Fibroblast of villous mesenchyme (primary cell): ENCODE measurements around the gene PRDM12. TPM values are rescaled to one million over a fixed set of nuclear protein-coding genes. Genes with fewer than 3 reads are reported as not detected.

Experiments used
- DNase-seq: peaks from one replicate; pipeline ENCODE4 v3.0.0-alpha.2; 2010; ENCODE audit warnings: low read depth
- H3K4me3 ChIP-seq: 2 replicates; pipeline ENCODE4 v1.5.1; 2011; ENCODE audit warnings: low read depth, mild to moderate bottlenecking, low read length
- CTCF ChIP-seq: IDR thresholded peaks from 2 replicates; pipeline ENCODE4 v1.5.1; 2012; ENCODE audit warnings: low read depth, mild to moderate bottlenecking, low read length; ENCODE audit not compliant: insufficient read depth
- total RNA-seq: library from RNA; depleted of rRNA; stranded (reverse); fragments of >200 nt; gene quantifications from 2 replicates; pipeline ENCODE4 v1.2.3, GENCODE V29; 2012

Gene PRDM12
- total RNA-seq, 1 donor = not detected

- no peak overlapping the region for H3K4me3 ChIP-seq
- DNase-seq = no peak
- no peak for TF ChIP-seq CTCF
Observed at GRCh38 chr9:130632841-130633240, 31.6 kb upstream of the PRDM12 start.

DNA sequence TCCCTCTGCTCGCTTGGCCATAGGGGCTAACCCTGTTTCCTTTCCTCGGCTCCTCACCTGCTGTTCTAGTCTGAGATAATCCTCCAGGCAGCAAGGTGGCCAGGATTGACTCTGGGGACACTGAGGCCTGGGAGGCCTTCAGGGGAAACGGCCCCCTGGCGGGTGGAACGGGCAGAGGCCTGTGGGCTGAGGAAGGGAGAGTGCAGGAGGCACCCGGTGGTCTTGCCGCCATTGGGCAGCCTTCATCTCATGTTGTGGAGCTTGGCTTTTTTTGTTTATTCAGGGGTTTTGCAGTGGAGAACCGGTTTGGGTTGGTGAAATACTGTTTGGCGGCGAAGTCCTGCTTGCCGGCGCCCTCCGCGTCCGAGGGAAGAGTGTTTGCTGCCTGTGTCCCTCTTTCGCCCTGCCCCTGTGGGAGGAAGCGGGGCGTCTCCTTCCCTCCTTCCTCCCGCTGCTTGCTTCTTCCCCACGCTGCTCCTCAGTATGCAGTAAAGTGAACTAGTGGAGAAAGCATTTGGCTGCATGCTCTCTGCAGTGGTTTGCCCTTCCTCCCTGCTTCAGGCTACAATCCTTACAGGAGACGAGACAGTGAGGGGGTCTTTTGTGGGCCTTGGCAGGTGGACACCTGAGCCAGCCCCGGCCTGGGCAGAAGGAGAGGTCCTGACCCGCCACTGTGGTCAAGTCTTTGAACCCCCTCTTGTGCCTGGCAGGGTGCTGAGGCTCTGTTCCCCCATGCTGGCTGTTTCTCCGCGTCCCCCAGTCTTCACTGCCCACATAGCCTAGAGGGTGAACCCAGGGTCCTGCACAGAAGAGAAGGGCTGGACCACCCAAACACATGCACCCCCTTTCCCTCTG lies 30.8 kb upstream of the PRDM12 start:
- DNase-seq = no peak
- TF ChIP-seq CTCF = no peak
- H3K4me3 ChIP-seq = no peak overlapping the region

- H3K4me3 ChIP-seq = no peak overlapping the region
- no peak for TF ChIP-seq CTCF
- DNase-seq = no peak
Observed at GRCh38 chr9:130634191-130634768, 30.1 kb upstream of the PRDM12 start.

GRCh38 chr9:130634801-130635200 lies 29.6 kb upstream of the PRDM12 start:
- TF ChIP-seq CTCF = no peak
- H3K4me3 ChIP-seq = no peak overlapping the region
- DNase-seq = no peak

DNA sequence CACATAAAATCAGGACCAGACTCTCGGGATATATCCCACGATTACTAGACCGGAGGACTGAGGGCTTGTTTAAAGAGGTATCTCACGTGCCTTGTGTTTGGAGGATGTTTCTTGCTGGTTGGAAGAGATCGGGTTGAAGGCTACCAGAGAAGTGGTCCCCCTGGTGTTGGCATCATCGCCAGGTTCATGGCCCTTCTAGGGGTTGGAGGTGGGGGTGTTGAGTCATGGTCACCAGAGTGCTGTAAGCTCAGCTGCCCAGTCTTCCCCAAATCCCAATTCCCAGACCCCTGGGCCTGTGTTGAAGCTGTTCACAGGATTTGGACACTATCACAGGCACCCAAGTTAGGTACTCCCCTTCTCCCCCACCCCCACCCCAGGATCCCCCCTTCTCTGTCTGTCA lies 29.1 kb upstream of the PRDM12 start:
- H3K4me3 ChIP-seq = no peak overlapping the region
- TF ChIP-seq CTCF = no peak
- no peak for DNase-seq

DNA sequence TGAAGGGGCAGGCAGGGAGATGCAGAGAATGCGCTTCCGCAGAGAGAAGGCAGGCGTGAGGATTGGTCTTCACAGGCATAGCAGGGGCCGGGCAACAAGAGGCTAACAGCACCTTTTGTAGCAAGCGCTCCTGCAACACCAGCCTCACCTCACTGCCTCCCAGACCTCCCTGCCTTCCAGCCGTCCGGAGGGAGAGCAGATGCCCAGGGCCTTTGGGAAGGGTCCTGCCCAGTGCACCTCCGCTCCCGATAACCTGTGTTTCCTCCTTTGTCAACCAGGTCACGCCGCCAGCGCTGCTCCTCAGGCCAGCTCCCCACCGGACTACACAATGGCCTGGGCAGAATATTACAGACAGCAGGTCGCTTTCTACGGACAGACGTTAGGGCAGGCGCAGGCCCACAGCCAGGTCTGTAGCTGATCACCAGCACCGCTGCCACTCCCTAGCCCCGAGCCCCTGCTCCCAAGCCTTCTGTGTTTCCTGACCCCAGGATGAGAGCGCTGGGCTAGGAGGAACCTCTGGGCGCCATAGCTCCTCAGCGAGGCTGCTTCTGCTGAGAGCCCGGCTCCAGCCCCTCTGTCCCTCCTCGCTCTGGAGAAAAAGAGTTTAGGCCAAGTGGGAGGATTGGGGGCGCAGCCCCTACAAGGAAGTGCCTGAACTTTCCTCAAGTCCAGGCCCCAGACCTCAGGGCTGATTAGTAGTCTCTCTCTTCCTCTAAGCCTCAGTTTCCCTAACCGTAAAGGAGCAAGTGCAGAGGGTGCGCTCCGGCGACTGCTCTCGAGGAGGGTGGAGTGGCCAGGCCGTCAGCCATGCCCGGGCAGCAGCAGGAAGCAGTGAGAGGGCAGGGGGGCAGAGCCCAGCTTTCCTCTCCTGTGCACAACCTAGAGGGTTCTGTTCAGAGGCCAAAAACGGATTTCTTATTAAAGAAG lies 28.4 kb upstream of the PRDM12 start:
- TF ChIP-seq CTCF = no peak
- no peak overlapping the region for H3K4me3 ChIP-seq
- DNase-seq = no peak
